Fibroblast of villous mesenchyme (primary cell): ENCODE results near the gene RIC8B. TPM values are rescaled to one million over a fixed set of nuclear protein-coding genes. Genes with fewer than 3 reads are reported as not detected.

Experiments
- DNase-seq: peaks from one replicate; pipeline ENCODE4 v3.0.0-alpha.2; 2010; ENCODE audit warnings: low read depth
- H3K4me3 ChIP-seq: 2 replicates; pipeline ENCODE4 v1.5.1; 2011; ENCODE audit warnings: low read depth, mild to moderate bottlenecking, low read length
- total RNA-seq: library from RNA; depleted of rRNA; stranded (reverse); fragments of >200 nt; gene quantifications from 2 replicates; pipeline ENCODE4 v1.2.3, GENCODE V29; 2012
- TF ChIP-seq, protein P1 (sequence below): IDR thresholded peaks from 2 replicates; pipeline ENCODE4 v1.5.1; 2012; ENCODE audit warnings: low read depth, mild to moderate bottlenecking, low read length; ENCODE audit not compliant: insufficient read depth

RIC8B gene
- total RNA-seq, 1 donor, result 15.1 TPM

- no peak overlapping the region for H3K4me3 ChIP-seq
- TF ChIP-seq, protein P1, sequence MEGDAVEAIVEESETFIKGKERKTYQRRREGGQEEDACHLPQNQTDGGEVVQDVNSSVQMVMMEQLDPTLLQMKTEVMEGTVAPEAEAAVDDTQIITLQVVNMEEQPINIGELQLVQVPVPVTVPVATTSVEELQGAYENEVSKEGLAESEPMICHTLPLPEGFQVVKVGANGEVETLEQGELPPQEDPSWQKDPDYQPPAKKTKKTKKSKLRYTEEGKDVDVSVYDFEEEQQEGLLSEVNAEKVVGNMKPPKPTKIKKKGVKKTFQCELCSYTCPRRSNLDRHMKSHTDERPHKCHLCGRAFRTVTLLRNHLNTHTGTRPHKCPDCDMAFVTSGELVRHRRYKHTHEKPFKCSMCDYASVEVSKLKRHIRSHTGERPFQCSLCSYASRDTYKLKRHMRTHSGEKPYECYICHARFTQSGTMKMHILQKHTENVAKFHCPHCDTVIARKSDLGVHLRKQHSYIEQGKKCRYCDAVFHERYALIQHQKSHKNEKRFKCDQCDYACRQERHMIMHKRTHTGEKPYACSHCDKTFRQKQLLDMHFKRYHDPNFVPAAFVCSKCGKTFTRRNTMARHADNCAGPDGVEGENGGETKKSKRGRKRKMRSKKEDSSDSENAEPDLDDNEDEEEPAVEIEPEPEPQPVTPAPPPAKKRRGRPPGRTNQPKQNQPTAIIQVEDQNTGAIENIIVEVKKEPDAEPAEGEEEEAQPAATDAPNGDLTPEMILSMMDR, result no peak
- no peak for DNase-seq
Observed at GRCh38 chr12:106744600-106744999, 29.9 kb upstream of the RIC8B start.

- no peak for DNase-seq
- TF ChIP-seq, protein P1, result no peak
Observed at GRCh38 chr12:106745181-106745745, 29.2 kb upstream of the RIC8B start.

DNA sequence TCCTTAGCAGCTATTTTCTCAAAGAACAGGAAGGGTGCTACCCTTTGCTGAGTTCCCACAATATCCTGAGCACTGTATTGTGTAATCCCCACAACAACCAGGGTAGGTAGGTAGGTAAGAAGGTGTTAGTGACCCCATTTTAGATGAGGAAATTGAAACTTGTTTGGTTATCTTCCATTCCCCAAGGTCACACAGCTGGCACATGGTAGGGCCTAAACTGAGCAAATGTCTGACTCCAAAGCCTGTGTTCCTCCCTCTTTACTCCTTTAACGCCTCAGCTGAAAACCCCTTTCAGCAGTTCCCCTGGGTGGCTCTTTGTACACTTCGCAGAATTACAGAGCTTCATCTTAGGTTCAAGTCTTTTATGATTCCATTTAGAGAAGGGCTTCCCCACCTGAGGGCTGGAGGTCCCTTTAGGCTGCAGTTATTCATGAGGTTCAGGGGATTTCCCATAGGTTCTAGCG lies 26.5 kb upstream of the RIC8B start:
- H3K4me3 ChIP-seq, result no peak overlapping the region
- TF ChIP-seq, protein P1, result no peak
- DNase-seq, result no peak

More at GRCh38 chr12:106745181-106745745, 29.2 kb upstream of the RIC8B start:
- no peak overlapping the region for H3K4me3 ChIP-seq

GRCh38 chr12:106750524-106750923 lies 24.0 kb upstream of the RIC8B start:
- DNase-seq, result no peak
- H3K4me3 ChIP-seq, result no peak overlapping the region
- TF ChIP-seq, protein P1, result no peak

DNA sequence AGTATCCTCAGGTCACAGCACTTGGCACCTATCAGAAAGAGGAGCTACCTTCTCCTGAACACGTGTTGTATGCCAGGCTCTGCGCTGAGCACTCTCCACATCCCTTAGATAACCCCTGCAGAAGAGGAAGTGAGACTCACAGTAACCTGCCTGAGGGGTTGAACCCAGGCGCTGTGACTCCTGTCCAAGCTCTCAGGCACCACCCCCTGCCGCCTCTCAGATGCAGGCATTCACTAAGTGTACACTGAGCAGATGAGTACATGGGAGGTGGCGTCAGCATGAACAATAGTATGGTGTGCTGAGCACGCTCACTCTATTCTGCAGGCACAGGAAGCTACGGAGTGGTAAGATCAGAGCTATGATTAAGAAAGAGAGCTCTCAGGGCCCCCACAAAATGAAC lies 21.0 kb upstream of the RIC8B start:
- TF ChIP-seq, protein P1, result no peak
- no peak overlapping the region for H3K4me3 ChIP-seq
- DNase-seq, result no peak

GRCh38 chr12:106754331-106754730 lies 20.2 kb upstream of the RIC8B start:
- no peak for DNase-seq
- TF ChIP-seq, protein P1, result no peak

More at GRCh38 chr12:106754331-106754730, 20.2 kb upstream of the RIC8B start:
- no peak overlapping the region for H3K4me3 ChIP-seq
